B cell (primary cell): ENCODE data around the gene HOXA3.

ENCODE experiments used
- EZH2 ChIP-seq: IDR thresholded peaks from 2 replicates; pipeline ENCODE4 v1.6.1; 2012; ENCODE audit warnings: borderline replicate concordance, low read depth, mild to moderate bottlenecking, moderate library complexity, low read length; ENCODE audit not compliant: insufficient read depth, poor library complexity, severe bottlenecking
- TF ChIP-seq, protein P1 (sequence below): fragments of 200-600 bp; IDR thresholded peaks from one replicate; pipeline ENCODE4 v1.8.0; 2022; ENCODE audit warnings: antibody characterized with exemption, mild to moderate bottlenecking

DNA sequence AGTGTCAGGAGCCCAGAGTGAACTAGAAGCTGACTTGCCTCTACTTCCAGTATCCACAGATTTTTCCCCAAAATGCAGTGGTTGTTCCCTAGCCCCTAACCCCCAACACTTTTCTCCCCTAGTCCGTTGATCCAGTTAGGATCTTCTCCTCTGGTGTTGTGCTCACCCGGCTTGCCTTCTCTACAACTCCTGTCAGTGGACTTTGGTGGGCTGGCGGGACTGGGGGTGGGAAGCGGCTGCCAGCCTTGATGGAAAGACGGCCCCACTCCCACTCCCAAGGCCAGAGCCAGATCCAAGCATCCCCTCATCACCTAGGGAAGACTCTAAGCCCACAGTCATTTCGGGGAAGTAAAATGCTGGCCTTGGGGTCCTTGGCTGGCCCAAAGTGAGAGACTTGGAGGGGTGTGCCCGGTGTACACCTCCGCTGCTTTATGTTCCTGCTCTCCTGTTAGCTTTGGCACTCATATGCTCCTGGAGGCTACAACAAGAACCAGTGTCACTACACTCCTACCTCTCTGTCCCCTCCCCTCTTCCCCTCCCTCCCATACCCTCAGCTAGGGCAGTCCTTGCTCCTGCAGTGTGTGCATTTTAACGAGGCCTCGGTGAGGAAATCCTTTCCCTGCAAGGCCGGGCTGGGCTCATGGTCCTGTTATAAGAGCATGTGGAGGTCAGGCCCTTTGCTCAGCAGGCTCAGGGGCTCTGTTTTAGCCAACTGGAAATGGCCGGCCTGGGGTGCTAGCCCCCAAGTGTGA lies 22.7 kb upstream of the HOXA3 start:
- TF ChIP-seq, protein P1, sequence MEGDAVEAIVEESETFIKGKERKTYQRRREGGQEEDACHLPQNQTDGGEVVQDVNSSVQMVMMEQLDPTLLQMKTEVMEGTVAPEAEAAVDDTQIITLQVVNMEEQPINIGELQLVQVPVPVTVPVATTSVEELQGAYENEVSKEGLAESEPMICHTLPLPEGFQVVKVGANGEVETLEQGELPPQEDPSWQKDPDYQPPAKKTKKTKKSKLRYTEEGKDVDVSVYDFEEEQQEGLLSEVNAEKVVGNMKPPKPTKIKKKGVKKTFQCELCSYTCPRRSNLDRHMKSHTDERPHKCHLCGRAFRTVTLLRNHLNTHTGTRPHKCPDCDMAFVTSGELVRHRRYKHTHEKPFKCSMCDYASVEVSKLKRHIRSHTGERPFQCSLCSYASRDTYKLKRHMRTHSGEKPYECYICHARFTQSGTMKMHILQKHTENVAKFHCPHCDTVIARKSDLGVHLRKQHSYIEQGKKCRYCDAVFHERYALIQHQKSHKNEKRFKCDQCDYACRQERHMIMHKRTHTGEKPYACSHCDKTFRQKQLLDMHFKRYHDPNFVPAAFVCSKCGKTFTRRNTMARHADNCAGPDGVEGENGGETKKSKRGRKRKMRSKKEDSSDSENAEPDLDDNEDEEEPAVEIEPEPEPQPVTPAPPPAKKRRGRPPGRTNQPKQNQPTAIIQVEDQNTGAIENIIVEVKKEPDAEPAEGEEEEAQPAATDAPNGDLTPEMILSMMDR: no peak
- no peak for TF ChIP-seq EZH2
